Measurements from ENCODE around the gene BMPR1A.

DNA sequence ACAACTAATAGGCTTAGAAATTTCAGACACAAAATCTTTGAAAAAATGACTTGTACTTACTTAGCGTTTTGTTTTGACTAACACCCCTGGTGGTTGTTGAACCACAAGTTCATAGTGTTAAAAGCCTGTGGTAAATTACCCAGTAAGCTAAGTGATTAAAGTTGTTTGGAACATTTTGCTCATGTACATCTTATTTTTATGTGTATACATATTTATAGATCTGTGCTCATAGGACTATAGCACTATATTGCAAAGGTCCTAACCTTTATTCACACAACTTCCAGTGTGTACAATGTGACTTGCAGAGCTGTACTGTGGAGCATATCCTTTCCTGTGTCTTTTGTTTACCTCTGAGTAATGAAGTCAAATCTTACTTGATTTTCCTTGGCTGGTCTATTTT is 79.6 kb downstream of the BMPR1A start:
- TF ChIP-seq CTCF (IDR thresholded peaks at IDR 0.05) (no peak), ZFX (IDR thresholded peaks at IDR 0.05; ENCODE audit: borderline replicate concordance) (no peak)
